Trophoblast cell (in vitro differentiated cells and primary cell): ENCODE data around the gene UBE2H.

Experiments
- DNase-seq, 2 donors: peaks; one replicate each; pipeline ENCODE4 v3.0.0-alpha.2; 2016
- H2AFZ ChIP-seq: 2 replicates; pipeline ENCODE4 v1.6.1; 2013; ENCODE audit warnings: low read length, moderate library complexity, mild to moderate bottlenecking; ENCODE audit not compliant: insufficient read depth, poor library complexity
- H2AK5ac ChIP-seq: 2 replicates; pipeline ENCODE4 v1.6.1; 2013; ENCODE audit warnings: mild to moderate bottlenecking, low read length
- H2BK120ac ChIP-seq: 2 replicates; pipeline ENCODE4 v1.6.1; 2013; ENCODE audit warnings: low read length, mild to moderate bottlenecking, moderate library complexity; ENCODE audit not compliant: insufficient read depth, poor library complexity
- H2BK12ac ChIP-seq: 2 replicates; pipeline ENCODE4 v1.6.1; 2013; ENCODE audit warnings: mild to moderate bottlenecking, low read length, moderate library complexity
- H2BK5ac ChIP-seq: 2 replicates; pipeline ENCODE4 v1.6.1; 2013; ENCODE audit warnings: low read length, low read depth, moderate library complexity, mild to moderate bottlenecking; ENCODE audit not compliant: poor library complexity
- H3K14ac ChIP-seq: 2 replicates; pipeline ENCODE4 v1.6.1; 2013; ENCODE audit warnings: mild to moderate bottlenecking, low read length
- H3K18ac ChIP-seq: 2 replicates; pipeline ENCODE4 v1.6.1; 2013; ENCODE audit warnings: mild to moderate bottlenecking, low read length
- H3K23ac ChIP-seq: 2 replicates; pipeline ENCODE4 v1.6.1; 2013; ENCODE audit warnings: low read length
- H3K27ac ChIP-seq: 2 replicates; pipeline ENCODE4 v1.5.1; 2013; ENCODE audit warnings: low read depth, mild to moderate bottlenecking, inconsistent platforms, low read length, moderate library complexity
- H3K27me3 ChIP-seq: 2 replicates; pipeline ENCODE4 v1.6.1; 2013; ENCODE audit warnings: inconsistent platforms, mild to moderate bottlenecking, low read length, moderate library complexity; ENCODE audit not compliant: insufficient read depth
- H3K36me3 ChIP-seq, 2 experiments: 1 replicate in 1 of 2; 2 replicates in 1 of 2; pipeline ENCODE4 v1.6.1; 2013; ENCODE audit warnings: low read length in 2 of 2, mild to moderate bottlenecking in 2 of 2, moderate library complexity in 1 of 2; ENCODE audit not compliant: insufficient read depth in 2 of 2, control insufficient read depth in 1 of 2
- H3K4ac ChIP-seq: 2 replicates; pipeline ENCODE4 v1.6.1; 2013; ENCODE audit warnings: low read depth, mild to moderate bottlenecking, low read length, moderate library complexity
- H3K4me1 ChIP-seq, 2 experiments: 1 replicate in 1 of 2; 2 replicates in 1 of 2; pipeline ENCODE4 v1.6.1; 2013; ENCODE audit warnings: low read length in 2 of 2, mild to moderate bottlenecking in 2 of 2, moderate library complexity in 1 of 2; ENCODE audit not compliant: insufficient read depth in 2 of 2, control insufficient read depth in 1 of 2
- H3K4me2 ChIP-seq: 2 replicates; pipeline ENCODE4 v1.6.1; 2013; ENCODE audit warnings: inconsistent platforms, mild to moderate bottlenecking, low read length, moderate library complexity
- H3K4me3 ChIP-seq: 2 replicates; pipeline ENCODE4 v1.5.1; 2013; ENCODE audit warnings: mild to moderate bottlenecking, low read depth, low read length, inconsistent platforms
- H3K79me1 ChIP-seq: one replicate; pipeline ENCODE4 v1.6.1; 2013; ENCODE audit warnings: low read length
- H3K79me2 ChIP-seq: 2 replicates; pipeline ENCODE4 v1.6.1; 2013; ENCODE audit warnings: low read length, mild to moderate bottlenecking; ENCODE audit not compliant: control insufficient read depth, insufficient read depth, poor library complexity
- H3K9ac ChIP-seq: 2 replicates; pipeline ENCODE4 v1.6.1; 2013; ENCODE audit warnings: mild to moderate bottlenecking, low read length
- H3K9me3 ChIP-seq: 2 replicates; pipeline ENCODE4 v1.6.1; 2013; ENCODE audit warnings: low read depth, mild to moderate bottlenecking, control low read depth, inconsistent platforms, low read length; ENCODE audit not compliant: insufficient read depth
- H4K12ac ChIP-seq: 2 replicates; pipeline ENCODE4 v1.6.1; 2013; ENCODE audit warnings: low read depth, mild to moderate bottlenecking, low read length, moderate library complexity
- H4K8ac ChIP-seq: 2 replicates; pipeline ENCODE4 v1.6.1; 2013; ENCODE audit warnings: low read depth, mild to moderate bottlenecking, low read length, moderate library complexity
- H4K91ac ChIP-seq: one replicate; pipeline ENCODE4 v1.6.1; 2013; ENCODE audit warnings: low read depth, mild to moderate bottlenecking, low read length, moderate library complexity
- WGBS: extraction: QIAGEN DNeasy Blood & Tissue Kit; methylation state at CpG from one replicate; pipeline ENCODE4 v1.1.7; 2013; ENCODE audit warnings: missing lambda C conversion rate; ENCODE audit not compliant: insufficient read length, insufficient coverage; ENCODE audit errors: extremely low coverage; 5-methylcytosine and 5-hydroxymethylcytosine counted together

Gene UBE2H

DNA sequence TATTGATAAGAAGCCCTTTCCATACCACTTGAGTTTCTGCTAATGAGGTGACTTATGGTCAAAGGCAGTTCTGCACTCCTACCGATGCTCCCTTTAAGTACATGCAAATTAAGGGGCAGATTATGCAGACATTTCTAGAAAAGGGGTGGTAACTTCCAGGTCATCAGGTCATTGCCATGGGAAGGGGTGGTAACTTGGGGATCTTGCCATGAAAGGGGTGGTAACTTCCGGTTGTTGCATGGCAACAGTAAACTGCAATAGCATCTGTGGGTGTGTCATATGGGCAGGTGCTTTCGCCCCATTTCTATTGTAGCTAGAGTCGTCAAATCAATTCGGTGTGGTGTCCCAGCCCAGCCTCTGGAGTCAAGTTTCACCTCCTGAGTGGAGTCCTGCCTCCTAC, 150.9 kb downstream of the UBE2H start:
- H3K79me1 ChIP-seq = no peaks in the 10 kb centered on the region
- no peaks in the 10 kb centered on the region for H3K79me2 ChIP-seq
- no peak overlapping the region for H3K4ac ChIP-seq
- no peak overlapping the region for H3K9ac ChIP-seq
- H3K9me3 ChIP-seq = peaks cover 1% of the 10 kb centered on the region
- no peak for DNase-seq
- H4K91ac ChIP-seq = no peak overlapping the region
- no peak overlapping the region for H3K23ac ChIP-seq
- no CpG with 5 or more reads among the region's 5 CpGs for WGBS
- no peak overlapping the region for H2BK120ac ChIP-seq
- no peak overlapping the region for H4K12ac ChIP-seq
- no peak overlapping the region for H3K4me2 ChIP-seq
- H3K36me3 ChIP-seq = no peaks in the 10 kb centered on the region
- no peak overlapping the region for H3K27ac ChIP-seq
- H2AFZ ChIP-seq = no peak overlapping the region
- no peak overlapping the region for H2AK5ac ChIP-seq
- no peak overlapping the region for H3K14ac ChIP-seq
- peaks cover 0 to 1% of the 10 kb centered on the region in 2 experiments for H3K4me1 ChIP-seq
- H3K27me3 ChIP-seq = no peaks in the 10 kb centered on the region
- H3K4me3 ChIP-seq = no peak overlapping the region
- H4K8ac ChIP-seq = no peak overlapping the region
- no peak overlapping the region for H2BK12ac ChIP-seq
- H2BK5ac ChIP-seq = no peak overlapping the region
- H3K18ac ChIP-seq = no peak overlapping the region

DNA sequence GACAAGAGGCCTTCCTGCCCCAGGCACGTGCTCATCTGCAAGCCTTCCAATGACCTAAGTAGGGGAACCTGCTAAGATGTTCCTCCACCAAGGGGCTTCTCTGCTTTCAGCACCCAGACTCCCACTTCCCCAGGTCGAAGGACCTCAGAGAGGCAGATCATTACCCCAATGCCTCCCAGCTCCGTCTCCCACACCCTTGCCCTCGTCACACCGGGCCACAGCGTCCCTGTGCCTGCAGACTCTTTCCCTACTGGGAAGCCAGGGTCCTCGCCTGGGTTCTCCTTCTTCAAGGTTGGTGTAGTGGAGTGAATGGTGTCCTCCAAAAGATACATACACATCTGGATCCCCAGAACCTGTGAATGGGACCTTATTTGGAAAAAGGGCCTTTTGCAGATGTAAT, 151.9 kb downstream of the UBE2H start:
- no peak overlapping the region for H2BK12ac ChIP-seq
- H3K79me1 ChIP-seq = no peaks in the 10 kb centered on the region
- no peak overlapping the region for H3K18ac ChIP-seq
- H2BK120ac ChIP-seq = no peak overlapping the region
- no peak overlapping the region for H3K23ac ChIP-seq
- WGBS = no CpG with 5 or more reads among the region's 7 CpGs
- H3K4me2 ChIP-seq = no peak overlapping the region
- no peaks in the 10 kb centered on the region for H3K36me3 ChIP-seq
- H3K4ac ChIP-seq = no peak overlapping the region
- no peak overlapping the region for H2BK5ac ChIP-seq
- no peaks in the 10 kb centered on the region for H3K27me3 ChIP-seq
- no peak overlapping the region for H4K91ac ChIP-seq
- H3K27ac ChIP-seq = no peak overlapping the region
- no peak overlapping the region for H4K8ac ChIP-seq
- H3K14ac ChIP-seq = no peak overlapping the region
- H3K9me3 ChIP-seq = peaks cover 1% of the 10 kb centered on the region
- no peak overlapping the region for H2AFZ ChIP-seq
- H3K9ac ChIP-seq = no peak overlapping the region
- H3K4me1 ChIP-seq = peaks cover 0 to 6% of the 10 kb centered on the region in 2 experiments
- no peak overlapping the region for H4K12ac ChIP-seq
- DNase-seq = no peak
- no peak overlapping the region for H3K4me3 ChIP-seq
- no peaks in the 10 kb centered on the region for H3K79me2 ChIP-seq
- H2AK5ac ChIP-seq = no peak overlapping the region

DNA sequence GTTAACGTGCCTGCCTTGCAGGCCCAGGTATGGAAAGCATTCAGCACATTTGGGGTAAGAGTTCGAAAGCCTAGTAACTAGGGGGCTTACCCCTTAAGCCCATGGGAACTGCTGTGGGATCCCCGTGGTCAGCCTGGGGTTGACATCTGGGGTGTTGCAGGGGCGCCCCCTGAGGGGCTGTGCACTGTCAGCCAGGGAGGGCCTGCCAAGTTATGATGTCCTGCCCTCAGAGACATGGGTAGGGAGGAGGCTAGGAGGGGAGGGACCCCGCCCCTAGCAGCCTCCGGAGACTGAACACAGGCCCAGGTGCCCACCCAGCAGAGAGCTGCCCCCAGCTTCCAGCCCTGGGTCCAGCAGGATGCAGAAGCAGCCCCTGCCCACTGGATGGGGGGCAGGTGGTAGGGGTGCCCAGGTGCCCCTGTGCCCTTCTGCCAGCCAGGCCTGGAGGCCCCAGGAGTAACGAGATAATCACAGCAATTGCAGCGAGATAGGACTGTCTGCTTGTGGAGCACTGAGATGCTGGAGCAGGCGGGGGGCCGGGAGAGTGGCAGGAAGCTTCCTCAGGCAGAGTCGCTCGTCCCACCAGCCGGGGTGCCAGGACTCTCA, 153.3 kb downstream of the UBE2H start:
- no peaks in the 10 kb centered on the region for H3K79me1 ChIP-seq
- H2AFZ ChIP-seq = no peak overlapping the region
- no peak overlapping the region for H4K91ac ChIP-seq
- H3K9me3 ChIP-seq = peaks cover 1% of the 10 kb centered on the region
- no peak overlapping the region for H2BK12ac ChIP-seq
- H2BK120ac ChIP-seq = no peak overlapping the region
- no peaks in the 10 kb centered on the region for H3K79me2 ChIP-seq
- peaks cover 0 to 5% of the 10 kb centered on the region in 2 experiments for H3K4me1 ChIP-seq
- WGBS = no CpG with 5 or more reads among the region's 13 CpGs
- no peak overlapping the region for H3K4me3 ChIP-seq
- H2BK5ac ChIP-seq = no peak overlapping the region
- no peak overlapping the region for H3K14ac ChIP-seq
- no peak for DNase-seq
- no peak overlapping the region for H3K23ac ChIP-seq
- no peaks in the 10 kb centered on the region for H3K36me3 ChIP-seq
- no peak overlapping the region for H3K18ac ChIP-seq
- no peak overlapping the region for H4K12ac ChIP-seq
- no peak overlapping the region for H3K9ac ChIP-seq
- no peak overlapping the region for H4K8ac ChIP-seq
- no peak overlapping the region for H3K4ac ChIP-seq
- H3K27ac ChIP-seq = no peak overlapping the region
- H2AK5ac ChIP-seq = no peak overlapping the region
- no peaks in the 10 kb centered on the region for H3K27me3 ChIP-seq
- no peak overlapping the region for H3K4me2 ChIP-seq

DNA sequence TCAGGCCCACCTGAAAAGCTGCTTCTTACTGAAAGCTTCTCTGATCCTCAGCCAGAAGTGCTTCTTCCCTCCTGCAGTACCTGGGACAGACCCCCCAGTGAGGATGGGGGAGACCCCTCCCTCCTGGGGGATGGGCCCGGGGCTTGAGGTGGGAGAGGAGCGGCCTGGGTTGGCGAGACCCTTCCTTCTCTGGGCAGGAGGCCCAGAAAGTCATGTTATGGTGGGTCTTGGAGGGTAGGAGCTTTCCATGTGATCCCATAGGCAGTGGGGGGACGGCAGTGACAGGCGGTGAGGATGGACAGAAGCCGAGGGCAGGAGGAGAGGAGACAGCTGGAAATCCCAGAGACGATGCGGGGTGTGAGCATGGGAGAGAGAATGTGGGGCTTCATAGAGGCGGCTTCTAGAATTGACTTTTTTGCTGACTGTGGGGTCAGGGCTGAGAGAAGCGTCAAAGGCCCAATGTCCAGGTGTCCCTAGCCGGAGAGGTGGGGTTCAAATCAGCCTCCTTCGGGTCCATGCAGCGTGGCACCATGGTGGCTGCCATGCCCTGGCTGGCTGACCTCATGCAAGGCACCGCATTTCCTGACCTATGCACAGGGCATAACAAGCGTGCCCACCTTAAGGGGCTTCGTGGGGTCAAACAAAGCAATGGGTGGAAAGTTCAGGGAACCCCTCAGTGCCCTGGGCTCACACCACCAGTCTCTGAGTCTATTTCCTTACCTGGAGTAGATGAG, 154.0 kb downstream of the UBE2H start:
- H3K4me2 ChIP-seq = no peak overlapping the region
- no peaks in the 10 kb centered on the region for H3K79me1 ChIP-seq
- H2AK5ac ChIP-seq = no peak overlapping the region
- H3K14ac ChIP-seq = no peak overlapping the region
- peaks cover 1% of the 10 kb centered on the region for H3K9me3 ChIP-seq
- H4K8ac ChIP-seq = no peak overlapping the region
- no peak overlapping the region for H3K4ac ChIP-seq
- H4K12ac ChIP-seq = no peak overlapping the region
- no peak overlapping the region for H2BK120ac ChIP-seq
- H3K27ac ChIP-seq = no peak overlapping the region
- no peak for DNase-seq
- H3K9ac ChIP-seq = no peak overlapping the region
- no CpG with 5 or more reads among the region's 16 CpGs for WGBS
- no peak overlapping the region for H3K4me3 ChIP-seq
- no peak overlapping the region for H3K23ac ChIP-seq
- no peaks in the 10 kb centered on the region for H3K27me3 ChIP-seq
- H2BK12ac ChIP-seq = no peak overlapping the region
- no peaks in the 10 kb centered on the region for H3K36me3 ChIP-seq
- no peaks in the 10 kb centered on the region for H3K79me2 ChIP-seq
- no peak overlapping the region for H2BK5ac ChIP-seq
- H3K4me1 ChIP-seq = peaks cover 0 to 5% of the 10 kb centered on the region in 2 experiments
- H4K91ac ChIP-seq = no peak overlapping the region
- no peak overlapping the region for H2AFZ ChIP-seq
- no peak overlapping the region for H3K18ac ChIP-seq
